AG09309 (cell line): ENCODE measurements around the gene SLC16A3.
A peak's percentile ranks its signal among the peaks of the same experiment; 100 is the strongest.

Source experiments
- DNase-seq: peaks from one replicate; pipeline ENCODE4 v3.0.0-alpha.2; 2010; ENCODE audit warnings: low read depth
- H3K4me3 ChIP-seq: 2 replicates; pipeline ENCODE4 v1.5.1; 2011; ENCODE audit warnings: mild to moderate bottlenecking, low read depth, low read length, moderate library complexity; ENCODE audit not compliant: control insufficient read depth
- TF ChIP-seq, protein P1 (sequence below): IDR thresholded peaks from 2 replicates; pipeline ENCODE4 v1.5.1; 2011; ENCODE audit warnings: mild to moderate bottlenecking, low read depth, low read length, inconsistent platforms; ENCODE audit not compliant: insufficient read depth, control insufficient read depth; ENCODE audit errors: missing control alignments

Gene SLC16A3

DNA sequence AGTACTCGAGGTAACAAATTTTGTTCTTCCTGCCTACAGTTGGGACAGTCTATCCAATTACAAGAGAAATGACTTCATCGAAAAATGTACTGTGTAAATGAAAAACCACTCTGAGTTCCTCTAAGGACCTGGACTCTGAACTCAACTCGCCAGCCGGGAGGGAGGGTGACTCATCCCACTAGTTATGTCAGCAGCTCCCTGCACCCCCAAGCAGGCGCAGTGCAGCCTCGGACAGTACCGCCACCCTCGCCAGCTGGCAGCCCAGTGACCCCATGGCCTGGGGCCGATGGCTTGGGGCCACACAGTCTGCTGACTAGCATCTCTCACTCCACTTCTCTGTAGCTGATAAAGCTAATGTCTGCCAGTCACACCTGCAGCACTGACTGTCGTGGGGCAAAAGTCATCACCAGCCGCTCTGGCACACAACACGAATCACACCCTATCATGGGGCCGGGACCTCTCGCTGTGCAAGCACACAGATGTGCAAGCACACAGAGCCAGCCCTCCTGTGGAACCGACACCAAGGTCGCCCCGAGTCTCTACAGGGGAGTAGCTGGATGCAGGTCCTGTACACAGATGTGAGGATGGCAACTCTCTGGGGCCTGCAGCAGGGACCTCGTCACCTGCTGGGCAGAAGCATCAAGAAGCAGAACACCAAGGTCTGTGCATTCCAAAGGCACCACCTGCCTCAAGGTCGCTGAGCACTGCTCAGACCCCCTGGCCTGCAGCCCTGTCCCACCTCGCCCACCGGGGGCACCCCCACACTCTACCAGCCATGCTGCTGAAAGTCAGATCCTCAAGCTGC is 38.9 kb downstream of the SLC16A3 start:
- no peak overlapping the region for H3K4me3 ChIP-seq
- TF ChIP-seq, protein P1, sequence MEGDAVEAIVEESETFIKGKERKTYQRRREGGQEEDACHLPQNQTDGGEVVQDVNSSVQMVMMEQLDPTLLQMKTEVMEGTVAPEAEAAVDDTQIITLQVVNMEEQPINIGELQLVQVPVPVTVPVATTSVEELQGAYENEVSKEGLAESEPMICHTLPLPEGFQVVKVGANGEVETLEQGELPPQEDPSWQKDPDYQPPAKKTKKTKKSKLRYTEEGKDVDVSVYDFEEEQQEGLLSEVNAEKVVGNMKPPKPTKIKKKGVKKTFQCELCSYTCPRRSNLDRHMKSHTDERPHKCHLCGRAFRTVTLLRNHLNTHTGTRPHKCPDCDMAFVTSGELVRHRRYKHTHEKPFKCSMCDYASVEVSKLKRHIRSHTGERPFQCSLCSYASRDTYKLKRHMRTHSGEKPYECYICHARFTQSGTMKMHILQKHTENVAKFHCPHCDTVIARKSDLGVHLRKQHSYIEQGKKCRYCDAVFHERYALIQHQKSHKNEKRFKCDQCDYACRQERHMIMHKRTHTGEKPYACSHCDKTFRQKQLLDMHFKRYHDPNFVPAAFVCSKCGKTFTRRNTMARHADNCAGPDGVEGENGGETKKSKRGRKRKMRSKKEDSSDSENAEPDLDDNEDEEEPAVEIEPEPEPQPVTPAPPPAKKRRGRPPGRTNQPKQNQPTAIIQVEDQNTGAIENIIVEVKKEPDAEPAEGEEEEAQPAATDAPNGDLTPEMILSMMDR, result no peak
- DNase-seq, result peak; percentile 86

DNA sequence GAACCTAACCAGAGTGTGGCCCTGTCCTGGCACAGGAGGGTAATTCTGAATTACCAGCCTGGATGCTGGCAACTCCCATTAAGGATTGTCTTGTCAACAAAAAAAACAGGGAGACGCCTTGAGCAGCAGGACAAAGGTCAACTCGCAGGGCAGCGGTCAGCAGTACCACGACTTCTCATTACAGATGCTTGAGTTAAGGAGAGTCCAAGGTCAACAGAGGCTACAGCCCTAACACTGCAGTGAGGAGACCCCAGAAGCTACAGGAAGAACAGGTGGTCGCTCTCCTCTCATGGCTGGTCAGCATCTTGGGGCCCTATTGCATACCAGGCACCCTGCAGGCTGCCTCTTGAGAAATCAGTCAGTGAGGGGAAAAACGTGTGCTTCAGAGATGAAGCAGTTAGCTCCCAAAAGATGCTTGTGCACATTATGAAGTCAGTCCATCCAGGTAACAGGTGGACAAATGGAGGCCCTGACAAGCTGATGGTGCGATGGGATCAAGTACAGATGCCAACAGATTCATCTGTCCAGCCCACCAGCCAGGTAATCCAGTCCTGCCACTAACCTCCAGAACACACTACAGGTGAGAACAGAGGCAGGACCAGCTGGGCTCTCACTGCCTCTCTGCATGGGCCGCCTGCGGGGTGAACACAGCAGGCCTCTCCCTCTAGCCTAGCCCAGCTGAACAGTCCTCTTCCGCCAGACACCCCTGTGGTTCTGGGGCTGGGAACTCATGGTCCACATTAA is 40.5 kb downstream of the SLC16A3 start:
- TF ChIP-seq, protein P1, result no peak
- no peak overlapping the region for H3K4me3 ChIP-seq
- DNase-seq, result no peak

DNA sequence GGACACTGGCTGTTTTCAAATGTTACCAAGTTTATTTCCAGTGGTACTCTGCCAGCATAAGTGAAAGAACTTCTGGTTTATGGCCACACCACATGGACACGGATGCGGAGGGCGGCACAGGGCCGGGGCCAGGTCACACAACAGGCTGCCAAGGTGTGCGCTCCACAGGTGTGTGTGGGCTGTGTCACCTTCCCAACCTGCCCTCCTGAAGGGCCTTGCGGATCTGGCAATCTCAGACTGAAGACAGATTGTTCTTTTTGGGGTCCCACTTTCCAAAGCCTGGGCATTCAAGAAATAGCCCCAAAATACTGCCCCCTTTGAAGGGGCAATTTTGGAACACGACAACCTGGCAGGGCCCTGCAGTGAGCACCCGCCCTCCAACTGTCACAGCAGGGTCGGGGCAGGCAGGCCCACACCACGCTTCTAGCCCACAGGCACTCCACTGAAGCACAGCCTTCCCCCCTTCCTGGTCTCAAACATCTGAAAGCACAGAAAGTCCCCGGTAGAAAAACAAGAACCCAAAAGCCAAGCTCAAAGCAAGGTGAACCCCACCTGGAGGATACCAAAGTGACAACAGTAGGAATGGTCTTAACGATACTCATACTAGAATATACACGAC is 41.1 kb downstream of the SLC16A3 start:
- TF ChIP-seq, protein P1, result no peak
- DNase-seq, result no peak
- no peak overlapping the region for H3K4me3 ChIP-seq

DNA sequence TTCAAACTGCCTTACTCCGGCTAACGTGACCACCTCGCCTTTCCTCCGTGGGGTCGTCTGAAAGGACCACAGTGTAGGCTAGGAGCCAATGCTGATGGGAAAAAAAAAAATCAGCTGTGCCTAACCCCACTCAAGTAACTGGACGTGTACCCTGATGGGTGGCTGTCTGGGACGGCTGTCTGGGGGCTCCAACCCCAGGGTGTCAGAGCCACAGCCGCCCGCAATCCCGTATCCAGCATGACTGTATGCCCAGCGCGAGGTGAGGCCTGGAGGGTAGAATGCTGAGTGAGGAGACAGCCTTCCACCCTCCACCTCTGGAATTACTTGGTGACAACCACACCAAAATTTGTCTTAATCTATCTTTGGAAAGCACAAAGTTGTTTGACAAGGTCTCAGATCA is 41.8 kb downstream of the SLC16A3 start:
- DNase-seq, result no peak
- TF ChIP-seq, protein P1, result no peak
- H3K4me3 ChIP-seq, result no peak overlapping the region

DNA sequence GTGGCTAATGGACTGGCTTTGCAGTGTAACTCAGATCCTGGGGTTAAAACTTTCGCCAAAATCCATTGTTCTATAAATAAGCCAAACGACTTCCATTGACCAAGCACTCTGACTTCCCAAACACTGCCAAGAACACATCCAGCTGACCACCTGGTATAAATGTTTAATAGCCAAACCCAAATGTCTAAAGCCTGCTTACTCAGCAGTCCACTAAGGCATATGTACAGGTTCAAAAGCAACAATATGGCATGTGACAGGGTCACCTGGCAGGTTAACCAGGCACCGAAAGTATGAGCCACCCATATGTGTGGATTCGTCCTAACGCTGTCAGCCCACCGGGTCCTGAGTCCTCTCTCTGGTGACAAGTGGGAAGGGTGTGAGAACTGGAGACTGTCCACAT is 42.6 kb downstream of the SLC16A3 start:
- H3K4me3 ChIP-seq, result no peak overlapping the region
- TF ChIP-seq, protein P1, result no peak
- DNase-seq, result no peak

DNA sequence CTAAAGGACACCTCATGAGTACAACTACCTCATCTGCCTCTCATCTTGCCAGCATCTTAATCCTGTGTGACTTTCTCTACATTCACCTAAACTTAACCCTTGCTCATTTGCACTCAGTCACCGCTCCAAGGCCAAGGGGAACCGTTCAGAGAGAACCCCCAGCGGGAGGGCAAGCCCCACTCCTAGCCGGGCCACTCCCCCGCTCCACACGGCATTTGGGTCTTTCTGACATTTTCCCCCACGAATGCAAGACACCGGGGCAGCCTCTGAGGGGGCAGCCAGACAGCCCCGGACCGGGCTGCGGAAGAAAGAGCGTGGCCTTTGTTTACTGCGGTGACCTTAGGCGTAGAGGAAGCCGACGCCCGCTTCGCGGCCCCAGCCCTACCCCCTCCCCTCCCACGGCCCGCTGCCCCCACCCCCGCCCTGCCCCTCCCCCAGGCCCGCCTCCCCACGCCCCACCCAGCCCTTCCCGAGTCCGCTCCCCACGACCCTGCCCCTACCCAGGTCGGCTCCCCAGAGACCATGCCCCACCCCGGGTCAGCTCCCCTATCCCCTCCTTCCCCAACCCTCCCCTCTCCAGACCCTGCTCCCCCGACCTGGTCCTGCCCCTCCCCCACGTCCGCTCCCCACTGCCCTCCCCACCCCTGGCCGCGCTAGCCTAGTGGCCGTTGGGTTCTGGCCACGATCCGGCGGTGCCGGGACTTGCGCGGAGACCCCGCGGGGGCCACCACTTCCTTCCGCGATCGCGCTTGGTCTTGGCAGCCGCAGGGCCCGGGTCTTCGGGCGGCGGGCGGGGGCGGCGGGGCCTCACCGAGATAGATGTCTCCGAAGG is 43.9 kb downstream of the SLC16A3 start:
- TF ChIP-seq, protein P1, result no peak
- peak overlapping the region; percentile 77 for H3K4me3 ChIP-seq
- DNase-seq, result no peak
